Activated CD4-positive, CD25-positive, alpha-beta regulatory T cell treated with anti-CD3 and anti-CD28 coated beads, Interleukin-2, amount 50 U/mL, for 16 hours (primary cell): ENCODE measurements around the gene ABHD1.
"Not testable (repeated sequence)": the region's sequence is repeated elsewhere in the genome, so short reads cannot be mapped to it uniquely, and the experiment has no call there.

ENCODE experiments used
- DNase-seq: peaks from one replicate; pipeline ENCODE4 v3.0.0-alpha.2; 2020; ENCODE audit warnings: low read depth, low spot score

Gene ABHD1

GRCh38 chr2:27109083-27109482 lies 14.5 kb upstream of the ABHD1 start:
- DNase-seq: no peak

- not testable (repeated sequence) for DNase-seq
These were observed 12.8 kb upstream of the ABHD1 start for GRCh38 chr2:27110603-27111352.

- not testable (repeated sequence) for DNase-seq
These were observed 12.1 kb upstream of the ABHD1 start for GRCh38 chr2:27111392-27112078.

GRCh38 chr2:27115519-27115918 lies 8.1 kb upstream of the ABHD1 start:
- DNase-seq: no peak

- DNase-seq: no peak
These were observed 5.6 kb upstream of the ABHD1 start for GRCh38 chr2:27117995-27118524.

- no peak for DNase-seq
These were observed 4.9 kb upstream of the ABHD1 start, which contains the start of gene CGREF1 for GRCh38 chr2:27118525-27119329. Gene CGREF1 (minus strand): TSS chr2:27119128. CDS start chr2:27104366, 14,762 bp downstream.

- not testable (repeated sequence) for DNase-seq
These were observed 4.3 kb upstream of the ABHD1 start for GRCh38 chr2:27119330-27119670.

GRCh38 chr2:27121906-27122305 lies 1.7 kb upstream of the ABHD1 start:
- no peak for DNase-seq

GRCh38 chr2:27122791-27123190 lies 824 bp upstream of the ABHD1 start:
- DNase-seq: no peak

- no peak for DNase-seq
These were observed 1.5 kb downstream of the ABHD1 start for GRCh38 chr2:27125104-27125503.

- no peak for DNase-seq
These were observed 2.7 kb downstream of the ABHD1 start for GRCh38 chr2:27126252-27126710.

- no peak for DNase-seq
These were observed 4.5 kb downstream of the ABHD1 start for GRCh38 chr2:27127883-27128667.

GRCh38 chr2:27128668-27129571 lies 5.3 kb downstream of the ABHD1 start:
- no peak for DNase-seq

GRCh38 chr2:27130396-27130795 lies 6.8 kb downstream of the ABHD1 start:
- DNase-seq: no peak

GRCh38 chr2:27131429-27131828 lies 7.8 kb downstream of the ABHD1 start:
- DNase-seq: no peak

- DNase-seq: no peak
These were observed 9.7 kb downstream of the ABHD1 start for GRCh38 chr2:27133195-27133875.

GRCh38 chr2:27133905-27134780 lies 10.5 kb downstream of the ABHD1 start, which contains the start of gene PREB:
Gene PREB (minus strand): TSS chr2:27134636. CDS start chr2:27134421, 215 bp downstream.
- DNase-seq: peak; percentile 96

GRCh38 chr2:27134781-27135477 lies 11.3 kb downstream of the ABHD1 start:
- DNase-seq: no peak
